Astrocyte (in vitro differentiated cells and primary cell): Measurements from ENCODE around the gene DLGAP4.

Source experiments
- EZH2 ChIP-seq: IDR thresholded peaks from 2 replicates; pipeline ENCODE4 v1.6.1; 2012; ENCODE audit warnings: mild to moderate bottlenecking, low read length, inconsistent platforms; ENCODE audit not compliant: insufficient read depth
- TF ChIP-seq, protein P1 (sequence below): IDR thresholded peaks from 2 replicates; pipeline ENCODE4 v1.5.1; 2011; ENCODE audit warnings: low read depth, mild to moderate bottlenecking, inconsistent platforms, low read length, moderate library complexity; ENCODE audit not compliant: insufficient read depth

DNA sequence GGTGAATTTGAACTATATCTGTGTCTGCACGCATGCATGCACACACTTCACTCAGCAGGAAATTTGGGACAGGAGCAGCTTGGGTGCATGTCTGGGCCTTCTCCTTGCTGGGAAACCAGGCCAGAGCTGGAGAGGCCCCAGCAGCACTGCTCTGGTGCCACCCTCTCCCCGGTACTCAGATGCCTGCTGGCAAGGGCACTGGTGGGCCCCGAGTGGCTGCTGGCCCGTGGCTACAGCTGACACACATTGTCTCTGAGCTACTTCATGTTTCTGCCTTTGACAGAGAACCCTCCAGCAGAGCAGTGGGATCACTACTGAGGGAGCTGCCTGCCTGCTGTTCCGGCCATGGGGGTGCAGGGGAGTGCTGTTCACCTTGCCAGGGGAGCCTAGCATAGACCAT is 37.5 kb downstream of the DLGAP4 start:
- TF ChIP-seq, protein P1, sequence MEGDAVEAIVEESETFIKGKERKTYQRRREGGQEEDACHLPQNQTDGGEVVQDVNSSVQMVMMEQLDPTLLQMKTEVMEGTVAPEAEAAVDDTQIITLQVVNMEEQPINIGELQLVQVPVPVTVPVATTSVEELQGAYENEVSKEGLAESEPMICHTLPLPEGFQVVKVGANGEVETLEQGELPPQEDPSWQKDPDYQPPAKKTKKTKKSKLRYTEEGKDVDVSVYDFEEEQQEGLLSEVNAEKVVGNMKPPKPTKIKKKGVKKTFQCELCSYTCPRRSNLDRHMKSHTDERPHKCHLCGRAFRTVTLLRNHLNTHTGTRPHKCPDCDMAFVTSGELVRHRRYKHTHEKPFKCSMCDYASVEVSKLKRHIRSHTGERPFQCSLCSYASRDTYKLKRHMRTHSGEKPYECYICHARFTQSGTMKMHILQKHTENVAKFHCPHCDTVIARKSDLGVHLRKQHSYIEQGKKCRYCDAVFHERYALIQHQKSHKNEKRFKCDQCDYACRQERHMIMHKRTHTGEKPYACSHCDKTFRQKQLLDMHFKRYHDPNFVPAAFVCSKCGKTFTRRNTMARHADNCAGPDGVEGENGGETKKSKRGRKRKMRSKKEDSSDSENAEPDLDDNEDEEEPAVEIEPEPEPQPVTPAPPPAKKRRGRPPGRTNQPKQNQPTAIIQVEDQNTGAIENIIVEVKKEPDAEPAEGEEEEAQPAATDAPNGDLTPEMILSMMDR = no peak
- no peak for TF ChIP-seq EZH2
